Hepatocyte (in vitro differentiated cells): ENCODE measurements around the gene ZC3H13. TPM values are rescaled to one million over a fixed set of nuclear protein-coding genes. Genes with fewer than 3 reads are reported as not detected.

Experiments used
- DNase-seq: peaks from one replicate; pipeline ENCODE4 v3.0.0-alpha.2; 2016; ENCODE audit warnings: low spot score
- H2AFZ ChIP-seq: fragments of 200-600 bp; sonication (generic); 2 replicates; pipeline ENCODE4 v1.6.0; 2016; ENCODE audit warnings: antibody characterized with exemption, mild to moderate bottlenecking
- H3K27ac ChIP-seq: fragments of 200-600 bp; sonication (generic); 2 replicates; pipeline ENCODE4 v1.5.1; 2016; ENCODE audit warnings: mild to moderate bottlenecking
- H3K27me3 ChIP-seq: fragments of 200-600 bp; sonication (generic); 2 replicates; pipeline ENCODE4 v1.6.1; 2016
- H3K36me3 ChIP-seq: fragments of 200-600 bp; sonication (generic); replicated peaks from 2 replicates; pipeline ENCODE4 v1.5.1; 2016; ENCODE audit warnings: low read depth; ENCODE audit not compliant: insufficient read depth
- H3K4me1 ChIP-seq: fragments of 200-600 bp; sonication (generic); 2 replicates; pipeline ENCODE4 v1.5.1; 2016; ENCODE audit warnings: mild to moderate bottlenecking, moderate library complexity; ENCODE audit not compliant: insufficient read depth
- H3K4me2 ChIP-seq: fragments of 200-600 bp; sonication (generic); 2 replicates; pipeline ENCODE4 v1.6.0; 2016
- H3K4me3 ChIP-seq: fragments of 200-600 bp; sonication (generic); 2 replicates; pipeline ENCODE4 v1.5.1; 2016; ENCODE audit warnings: mild to moderate bottlenecking
- H3K79me2 ChIP-seq: fragments of 200-600 bp; sonication (generic); 2 replicates; pipeline ENCODE4 v1.6.0; 2017; ENCODE audit warnings: mild to moderate bottlenecking
- H3K9me2 ChIP-seq: fragments of 200-600 bp; sonication (generic); replicated peaks from 2 replicates; pipeline ENCODE4 v1.6.0; 2017; ENCODE audit warnings: mild to moderate bottlenecking; ENCODE audit not compliant: insufficient read depth
- H3K9me3 ChIP-seq: fragments of 200-600 bp; sonication (generic); 2 replicates; pipeline ENCODE4 v1.5.1; 2016; ENCODE audit warnings: low read depth, mild to moderate bottlenecking
- H4K20me1 ChIP-seq: fragments of 200-600 bp; sonication (generic); 2 replicates; pipeline ENCODE4 v1.6.0; 2016; ENCODE audit warnings: mild to moderate bottlenecking; ENCODE audit not compliant: insufficient read depth, poor library complexity, severe bottlenecking
- CTCF ChIP-seq: fragments of 200-600 bp; sonication (generic); IDR thresholded peaks from 2 replicates; pipeline ENCODE4 v1.5.1; 2016; ENCODE audit warnings: antibody characterized with exemption, mild to moderate bottlenecking; ENCODE audit not compliant: poor library complexity
- EZH2 ChIP-seq: fragments of 200-600 bp; sonication (generic); IDR thresholded peaks from 2 replicates; pipeline ENCODE4 v1.6.1; 2016; ENCODE audit warnings: antibody characterized with exemption, mild to moderate bottlenecking, borderline replicate concordance
- EZH2phosphoT487 ChIP-seq: fragments of 200-600 bp; sonication (generic); IDR thresholded peaks from one replicate; pipeline ENCODE4 v1.6.1; 2018; ENCODE audit warnings: antibody characterized with exemption, mild to moderate bottlenecking, low read depth, moderate library complexity; ENCODE audit not compliant: unreplicated experiment, severe bottlenecking
- WGBS: methylation state at CpG from one replicate; pipeline ENCODE4 v1.1.6; 2016; ENCODE audit warnings: low lambda C conversion rate; ENCODE audit errors: missing lambda C conversion rate; 5-methylcytosine and 5-hydroxymethylcytosine counted together
- polyA plus RNA-seq: library from polyadenylated mRNA; unstranded; fragments of >200 nt; fragmentation: Nextera tagmentation; extraction: Ambion mirVana; gene quantifications from 2 replicates; pipeline ENCODE4 v1.2.1, GENCODE V29; 2016
- total RNA-seq: library from RNA; depleted of rRNA; stranded (reverse); fragments of >200 nt; gene quantifications from 2 replicates; pipeline ENCODE4 v1.2.3, GENCODE V29; 2014

The ZC3H13 gene
- total RNA-seq: 15.2 and 16.0 TPM in 2 replicates
- polyA plus RNA-seq: 45.2 and 59.2 TPM in 2 replicates

DNA sequence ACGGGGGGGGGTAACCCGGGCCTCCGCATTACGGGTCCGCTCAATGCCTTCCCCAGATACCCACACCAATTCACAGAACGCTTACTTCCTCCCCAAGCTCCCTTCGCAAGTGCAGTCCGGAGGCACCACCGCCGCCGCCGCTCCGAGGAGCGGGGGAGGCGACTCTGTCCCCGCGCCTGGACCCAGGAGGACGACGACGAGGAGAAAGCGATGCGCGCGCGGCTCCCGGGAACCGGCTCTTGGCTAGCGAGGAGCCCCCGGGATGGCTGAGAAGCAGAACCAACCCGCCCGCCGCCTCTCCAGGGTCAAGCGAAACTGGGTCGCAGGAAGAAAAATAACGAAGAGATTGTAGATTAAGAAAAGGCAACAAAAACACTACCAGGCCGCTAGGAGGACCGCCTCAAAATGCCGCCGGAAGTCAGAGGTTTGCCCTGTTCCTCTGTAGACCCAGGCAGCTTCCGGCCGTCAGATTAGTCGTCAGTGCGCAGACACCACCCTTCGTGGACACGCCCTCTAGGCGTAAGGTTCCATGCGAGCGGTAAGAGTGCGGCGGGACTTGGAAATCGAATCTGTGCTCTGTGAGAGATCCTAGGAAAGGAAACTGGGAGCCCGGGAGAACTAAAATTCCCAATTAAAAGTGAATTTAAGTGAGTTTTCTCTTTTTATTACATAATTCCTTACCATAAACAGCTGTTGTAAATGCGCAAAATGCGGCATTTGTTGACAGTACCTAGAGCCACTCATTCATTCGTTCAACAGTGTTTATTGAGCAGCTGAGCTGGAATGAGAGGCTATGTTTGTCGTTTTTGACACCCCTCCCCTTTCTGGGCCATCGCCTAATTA is at the start of gene ZC3H13:
ZC3H13 (minus strand) TSS at position 428 of the 843 bp plus-strand sequence. CDS start 7,239 bp downstream, outside the sequence.
- Histone ChIP-seq H3K27me3 (no peaks in the 10 kb centered on the region), H3K36me3 (no peaks in the 10 kb centered on the region), H3K4me3 (peak within 1 kb of the TSS; percentile 78), H3K27ac (peak within 1 kb of the TSS; percentile 93), H2AFZ (peak within 1 kb of the TSS; percentile 78), H4K20me1 (peaks cover 18% of the 10 kb centered on the region), H3K4me1 (peaks cover 13% of the 10 kb centered on the region), H3K9me2 (no peaks in the 10 kb centered on the region), H3K4me2 (peak within 1 kb of the TSS; percentile 86), H3K79me2 (peaks cover 46% of the 10 kb centered on the region), H3K9me3 (no peaks in the 10 kb centered on the region)
- peak; percentile 96 for DNase-seq
- WGBS: under 1% methylated on average over 56 of the region's 57 CpGs
- TF ChIP-seq CTCF: peak; percentile 31
- TF ChIP-seq EZH2phosphoT487: no peak

GRCh38 chr13:46102255-46102605 is 49.7 kb upstream of the ZC3H13 start:
- no peaks in the 10 kb centered on the region for H3K9me3 ChIP-seq
- no peaks in the 10 kb centered on the region for H3K27me3 ChIP-seq
- no peaks in the 10 kb centered on the region for H3K9me2 ChIP-seq
- no peak for DNase-seq
- H3K4me3 ChIP-seq: no peak overlapping the region
- H3K36me3 ChIP-seq: no peaks in the 10 kb centered on the region
- no peak overlapping the region for H2AFZ ChIP-seq
- H3K27ac ChIP-seq: no peak overlapping the region
- H3K4me2 ChIP-seq: no peak overlapping the region
- H3K79me2 ChIP-seq: no peaks in the 10 kb centered on the region
- no peaks in the 10 kb centered on the region for H4K20me1 ChIP-seq
- H3K4me1 ChIP-seq: no peaks in the 10 kb centered on the region
- no peak for TF ChIP-seq CTCF
- TF ChIP-seq EZH2: no peak
- TF ChIP-seq EZH2phosphoT487: no peak

- Histone ChIP-seq H3K27ac (no peak overlapping the region), H4K20me1 (no peaks in the 10 kb centered on the region), H3K27me3 (no peaks in the 10 kb centered on the region), H3K4me2 (no peak overlapping the region), H3K79me2 (no peaks in the 10 kb centered on the region), H3K9me3 (no peaks in the 10 kb centered on the region), H3K9me2 (no peaks in the 10 kb centered on the region), H2AFZ (no peak overlapping the region), H3K36me3 (no peaks in the 10 kb centered on the region), H3K4me1 (no peaks in the 10 kb centered on the region), H3K4me3 (no peak overlapping the region)
- no peak for DNase-seq
- WGBS: 68% methylated on average over 8 of the region's 8 CpGs
- TF ChIP-seq CTCF (no peak), EZH2phosphoT487 (no peak), EZH2 (no peak)
Measured at GRCh38 chr13:46101484-46102254, 49.1 kb upstream of the ZC3H13 start.
